Measurements from ENCODE around the gene EXOSC10.
A peak's percentile ranks its signal among the peaks of the same experiment; 100 is the strongest.
"Not testable (repeated sequence)": the region's sequence is repeated elsewhere in the genome, so short reads cannot be mapped to it uniquely, and the experiment has no call there.

Gene EXOSC10

DNA sequence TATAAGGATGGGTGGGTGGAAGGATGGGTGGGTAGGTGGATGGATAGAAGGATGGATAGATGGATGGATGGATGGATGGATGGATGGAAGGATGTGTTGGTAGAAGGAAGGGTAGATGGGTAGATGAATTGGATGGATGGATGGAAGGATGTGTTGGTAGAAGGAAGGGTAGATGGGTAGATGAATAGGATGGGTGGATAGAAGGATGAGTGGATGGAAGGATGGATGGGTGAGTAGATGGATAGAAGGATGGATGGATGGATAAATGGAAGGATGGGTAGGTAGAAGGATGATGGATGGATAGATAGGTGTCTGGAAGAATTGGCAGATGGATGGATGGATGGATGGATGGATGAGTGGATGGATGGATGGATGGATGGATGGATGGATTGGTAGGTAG lies 58.6 kb downstream of the EXOSC10 start:
- DNase-seq: no peak

GRCh38 chr1:11040105-11040429 lies 59.6 kb downstream of the EXOSC10 start:
- not testable (repeated sequence) for DNase-seq

DNA sequence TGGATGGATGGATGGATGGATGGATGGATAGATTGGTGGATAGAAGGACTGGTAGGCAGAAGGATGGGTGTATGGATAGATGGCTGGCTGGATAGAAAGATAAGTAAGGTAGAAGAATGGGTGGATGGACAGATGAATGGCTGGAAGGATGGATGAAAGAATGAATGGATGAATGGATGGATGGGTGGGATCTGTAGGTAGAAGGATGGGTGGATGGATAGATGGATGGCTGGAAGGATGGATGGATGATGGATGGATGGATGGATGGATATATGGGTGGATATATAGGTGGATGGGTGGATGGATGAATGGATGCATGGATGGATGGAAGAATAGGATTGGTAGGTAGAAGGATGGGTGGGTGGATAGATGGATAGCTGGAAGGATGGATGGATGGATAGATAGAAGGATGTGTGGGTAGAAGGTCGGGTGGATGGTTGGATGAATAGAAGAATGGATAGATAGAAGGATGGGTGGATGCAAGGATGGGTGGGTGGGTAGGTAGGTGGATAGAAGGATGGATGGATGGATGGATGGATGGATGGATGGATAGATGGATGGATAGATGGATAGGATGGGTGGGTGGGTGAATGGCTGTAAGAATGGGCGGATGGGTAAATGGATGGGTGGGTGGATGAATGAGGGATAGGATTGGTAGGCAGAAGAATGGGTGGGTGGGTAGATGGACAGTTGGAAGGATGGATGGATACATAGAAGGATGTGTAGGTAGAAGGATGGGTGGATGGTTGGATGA lies 60.1 kb downstream of the EXOSC10 start:
- no peak for DNase-seq

DNA sequence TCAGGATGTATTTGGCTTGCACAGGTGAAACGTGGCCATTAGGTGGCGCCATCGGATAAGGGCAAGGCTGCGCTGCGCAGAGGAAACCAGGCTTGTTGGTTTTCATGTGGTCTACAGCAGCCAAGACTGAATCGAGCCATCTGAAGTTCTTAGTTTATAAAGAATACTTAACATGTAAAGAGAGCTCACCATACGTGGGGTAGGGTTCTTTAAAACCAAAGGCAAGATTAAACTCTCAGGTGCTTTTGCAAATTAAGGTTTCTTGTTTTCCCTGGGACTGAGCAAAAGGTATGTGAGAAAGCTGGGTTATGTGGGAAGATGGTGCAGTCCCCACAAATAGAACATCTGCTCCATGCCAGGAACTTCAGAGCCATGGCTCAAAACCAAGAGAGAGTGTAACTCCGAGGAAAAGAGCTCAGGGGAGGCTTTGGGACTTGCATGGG lies 61.9 kb downstream of the EXOSC10 start:
- peak; percentile 90 for DNase-seq

DNA sequence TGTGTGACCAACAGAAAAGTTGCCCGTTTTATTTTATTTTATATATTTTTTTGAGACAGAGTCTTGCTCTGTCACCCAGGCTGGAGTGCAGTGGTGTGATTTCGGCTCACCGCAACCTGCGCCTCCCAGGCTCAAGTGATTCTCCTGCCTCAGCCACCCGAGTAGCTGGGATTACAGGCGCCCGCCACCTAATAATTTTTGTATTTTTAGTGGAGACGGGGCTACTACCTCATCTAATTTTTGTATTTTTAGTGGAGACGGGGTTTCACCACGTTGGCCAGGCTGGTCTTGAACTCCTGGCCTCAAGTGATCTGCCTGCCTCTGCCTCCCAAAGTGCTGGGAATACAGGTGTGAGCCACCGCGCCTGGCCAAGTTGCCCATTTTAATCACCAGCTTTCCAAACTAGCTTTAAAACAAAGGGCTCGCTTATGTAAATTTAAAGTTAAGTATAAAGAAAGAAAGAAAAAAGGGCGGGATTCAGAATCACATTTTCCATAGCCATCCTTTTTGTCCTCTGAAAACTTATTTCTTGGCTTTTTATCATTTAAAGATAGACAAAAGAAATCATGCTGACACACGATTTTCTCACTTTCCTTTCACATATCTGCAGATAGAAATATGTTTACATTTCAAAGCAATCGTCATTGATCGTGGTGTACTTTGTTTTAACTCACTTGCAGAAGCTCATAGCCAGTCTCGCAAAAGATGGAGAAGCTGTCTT lies 62.5 kb downstream of the EXOSC10 start:
- DNase-seq: not testable (repeated sequence)

DNA sequence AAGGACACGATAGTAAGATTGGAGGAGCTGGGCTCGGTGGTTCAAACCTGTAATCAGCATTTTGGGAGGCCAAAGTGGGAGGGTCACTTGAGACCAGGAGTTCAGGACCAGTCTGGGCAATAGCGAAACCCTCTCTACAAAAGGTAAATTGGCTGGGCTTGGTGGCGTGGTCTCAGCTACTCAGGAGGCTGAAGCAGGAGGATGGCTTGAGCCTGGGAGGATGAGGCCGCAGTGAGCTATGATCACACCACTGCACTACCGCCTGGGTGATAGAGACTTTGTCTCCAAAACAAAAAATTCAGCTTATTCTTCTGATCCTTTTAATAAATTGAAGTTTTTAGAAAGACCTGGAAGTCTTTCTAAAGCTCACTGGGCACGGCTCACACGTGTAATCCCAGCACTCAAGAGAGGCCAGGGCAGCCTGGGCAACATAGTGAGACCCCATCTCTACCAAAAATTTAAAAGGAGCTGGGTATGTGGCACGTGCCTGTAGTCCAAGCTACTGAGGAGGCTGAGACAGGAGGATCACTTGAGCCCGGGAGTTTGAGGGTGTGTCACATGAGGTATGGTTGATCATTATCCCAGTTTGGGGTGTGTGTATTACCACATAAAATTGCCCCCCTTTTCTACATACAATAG lies 67.9 kb downstream of the EXOSC10 start:
- DNase-seq: no peak

GRCh38 chr1:11030865-11031264 lies 68.8 kb downstream of the EXOSC10 start:
- no peak for DNase-seq

GRCh38 chr1:11028018-11028417 lies 71.7 kb downstream of the EXOSC10 start:
- no peak for DNase-seq

DNA sequence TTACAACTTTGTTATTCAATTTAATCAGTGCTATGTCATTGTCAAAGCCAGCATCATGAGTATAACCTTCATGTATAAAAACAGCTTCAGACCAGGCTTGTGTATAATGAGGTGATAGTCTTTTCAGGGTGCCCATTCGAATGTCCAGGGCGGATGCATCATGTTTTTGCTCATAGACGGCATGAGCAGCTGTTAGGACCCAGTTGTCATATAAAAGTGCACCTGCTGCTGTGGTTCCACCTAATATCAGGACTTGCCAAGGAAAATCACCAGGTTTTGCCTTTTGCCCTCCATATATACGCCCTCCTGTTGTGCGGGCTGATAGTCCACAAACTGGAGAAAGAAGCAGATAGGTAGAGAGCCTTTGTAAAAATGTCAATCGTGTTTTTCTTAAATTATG lies 72.4 kb downstream of the EXOSC10 start:
- no peak for DNase-seq

GRCh38 chr1:11026903-11027302 lies 72.8 kb downstream of the EXOSC10 start:
- DNase-seq: no peak

DNA sequence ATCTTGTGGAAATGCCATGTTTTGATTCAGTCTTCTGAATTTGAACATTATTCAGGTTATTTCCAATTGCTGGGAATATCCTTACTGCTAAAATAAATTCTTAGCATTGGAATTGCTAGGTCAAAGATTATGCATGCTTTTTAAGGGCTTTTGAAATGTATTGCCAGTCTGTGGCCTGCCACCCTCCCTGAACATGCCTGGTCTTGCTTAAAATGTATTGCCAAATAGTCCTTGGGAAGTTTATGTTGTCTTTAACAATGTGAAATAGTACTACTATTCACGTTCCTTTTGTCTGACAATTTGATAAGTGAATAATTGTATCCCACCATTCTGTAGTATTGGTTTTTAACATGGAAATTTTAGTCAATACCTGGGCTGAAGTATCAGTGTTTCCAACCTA lies 73.6 kb downstream of the EXOSC10 start:
- no peak for DNase-seq

DNA sequence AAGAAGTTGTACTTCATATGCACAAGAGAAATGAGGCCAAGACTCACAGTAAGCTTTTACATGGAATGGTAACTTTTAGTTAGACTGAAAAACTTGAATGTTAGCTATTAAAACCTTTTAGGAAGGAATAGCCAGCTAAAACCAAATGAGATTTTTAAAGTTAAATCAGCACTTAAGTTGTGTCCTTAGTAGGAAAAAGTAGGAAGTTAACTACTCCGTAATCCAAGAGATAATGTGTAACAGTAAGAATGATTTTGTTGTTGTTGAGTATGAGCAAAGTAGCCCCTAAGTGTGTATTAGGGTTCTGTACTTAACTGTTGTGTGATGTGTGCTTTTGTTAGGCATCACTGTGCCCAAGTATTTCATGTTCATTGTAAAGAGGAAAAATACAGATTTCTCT lies 74.1 kb downstream of the EXOSC10 start:
- no peak for DNase-seq

DNA sequence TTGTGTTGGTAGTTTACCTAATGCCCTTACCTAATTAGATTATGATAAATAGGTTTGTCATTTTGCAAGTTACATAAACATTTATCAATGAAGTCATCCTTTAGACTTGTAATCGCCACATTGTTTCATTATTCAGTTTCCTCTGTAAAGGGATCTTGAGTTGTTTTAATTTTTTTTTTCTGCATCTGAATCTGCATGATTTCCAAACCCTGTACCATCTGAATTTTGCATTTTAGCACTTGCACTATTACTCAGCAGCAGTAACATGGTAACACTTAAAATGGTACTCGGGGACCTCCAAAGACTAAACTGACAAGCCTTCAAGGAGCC lies 74.8 kb downstream of the EXOSC10 start:
- DNase-seq: no peak

DNA sequence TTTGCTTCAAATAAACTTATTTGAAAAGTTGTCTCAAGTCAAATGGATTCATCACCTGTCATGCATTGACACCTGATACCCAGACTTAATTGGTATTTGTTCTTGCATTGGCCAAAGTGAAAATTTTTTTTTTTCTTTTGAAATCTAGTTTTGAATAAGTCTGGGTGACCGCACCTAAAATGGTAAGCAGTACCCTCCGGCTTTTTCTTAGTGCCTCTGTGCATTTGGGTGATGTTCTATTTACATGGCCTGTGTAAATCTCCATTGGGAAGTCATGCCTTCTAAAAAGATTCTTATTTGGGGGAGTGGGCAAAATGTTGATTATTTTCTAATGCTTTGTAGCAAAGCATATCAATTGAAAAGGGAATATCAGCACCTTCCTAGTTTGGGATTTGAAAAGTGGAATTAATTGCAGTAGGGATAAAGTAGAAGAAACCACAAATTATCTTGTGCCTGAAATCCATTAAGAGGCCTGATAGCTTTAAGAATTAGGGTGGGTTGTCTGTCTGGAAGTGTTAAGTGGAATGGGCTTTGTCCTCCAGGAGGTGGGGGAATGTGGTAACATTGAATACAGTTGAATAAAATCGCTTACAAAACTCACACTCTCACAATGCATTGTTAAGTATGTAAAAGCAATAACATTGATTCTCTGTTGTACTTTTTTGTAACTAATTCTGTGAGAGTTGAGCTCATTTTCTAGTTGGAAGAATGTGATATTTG lies 75.4 kb downstream of the EXOSC10 start:
- DNase-seq: no peak

GRCh38 chr1:11023201-11023600 lies 76.5 kb downstream of the EXOSC10 start:
- no peak for DNase-seq

- no peak for DNase-seq
Measured at GRCh38 chr1:11019971-11020370, 79.7 kb downstream of the EXOSC10 start.

DNA sequence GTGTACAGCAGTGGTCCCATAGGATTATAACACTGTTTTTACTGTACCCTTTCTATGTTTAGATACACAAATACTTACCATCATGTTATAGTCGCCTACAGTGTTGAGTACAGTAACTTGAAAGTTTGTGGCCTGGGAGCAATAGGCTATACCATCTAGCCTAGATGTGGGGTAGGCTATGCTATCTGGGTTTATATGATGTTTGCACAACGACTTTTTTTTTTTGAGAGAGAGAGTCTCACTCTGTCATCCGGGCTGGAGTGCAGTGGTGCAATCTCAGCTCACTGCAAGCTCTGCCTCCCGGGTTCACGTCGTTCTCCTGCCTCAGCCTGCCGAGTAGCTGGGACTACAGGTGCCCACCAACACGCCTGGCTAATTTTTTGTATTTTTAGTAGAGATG lies 80.3 kb downstream of the EXOSC10 start:
- not testable (repeated sequence) for DNase-seq

Data from right forelimb (tissue), 1 donor.